ENCODE results near the gene HIBADH. TPM values are rescaled to one million over a fixed set of nuclear protein-coding genes. Genes with fewer than 3 reads are reported as not detected.

The HIBADH gene
- total and polyA plus RNA-seq, 10 donors, result 12.4 to 38.6 (median 22.6) TPM

DNA sequence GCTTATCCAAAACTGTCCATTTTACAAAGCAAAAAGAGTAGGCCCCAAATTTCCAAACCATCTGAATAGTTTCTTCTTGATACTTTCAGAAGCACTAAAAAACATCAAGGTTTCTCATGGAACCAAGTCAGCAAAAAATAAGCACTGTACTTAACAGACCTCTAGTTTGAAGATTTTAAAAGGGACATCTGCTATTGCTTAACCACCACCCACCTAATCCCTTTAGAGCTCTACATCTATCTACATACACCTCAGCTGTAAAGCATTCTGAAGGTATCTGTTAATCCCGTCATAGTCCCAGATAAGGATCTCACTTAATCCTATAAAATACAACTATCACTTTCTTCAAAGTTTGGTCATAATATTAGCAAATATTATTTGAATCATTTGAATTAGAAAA lies 72.3 kb downstream of the HIBADH start:
- TF ChIP-seq POLR2A (IDR thresholded peaks at IDR 0.05) (no peak), POLR2AphosphoS5 (IDR thresholded peaks at IDR 0.05) (no peak)
- TF ChIP-seq, protein P1, sequence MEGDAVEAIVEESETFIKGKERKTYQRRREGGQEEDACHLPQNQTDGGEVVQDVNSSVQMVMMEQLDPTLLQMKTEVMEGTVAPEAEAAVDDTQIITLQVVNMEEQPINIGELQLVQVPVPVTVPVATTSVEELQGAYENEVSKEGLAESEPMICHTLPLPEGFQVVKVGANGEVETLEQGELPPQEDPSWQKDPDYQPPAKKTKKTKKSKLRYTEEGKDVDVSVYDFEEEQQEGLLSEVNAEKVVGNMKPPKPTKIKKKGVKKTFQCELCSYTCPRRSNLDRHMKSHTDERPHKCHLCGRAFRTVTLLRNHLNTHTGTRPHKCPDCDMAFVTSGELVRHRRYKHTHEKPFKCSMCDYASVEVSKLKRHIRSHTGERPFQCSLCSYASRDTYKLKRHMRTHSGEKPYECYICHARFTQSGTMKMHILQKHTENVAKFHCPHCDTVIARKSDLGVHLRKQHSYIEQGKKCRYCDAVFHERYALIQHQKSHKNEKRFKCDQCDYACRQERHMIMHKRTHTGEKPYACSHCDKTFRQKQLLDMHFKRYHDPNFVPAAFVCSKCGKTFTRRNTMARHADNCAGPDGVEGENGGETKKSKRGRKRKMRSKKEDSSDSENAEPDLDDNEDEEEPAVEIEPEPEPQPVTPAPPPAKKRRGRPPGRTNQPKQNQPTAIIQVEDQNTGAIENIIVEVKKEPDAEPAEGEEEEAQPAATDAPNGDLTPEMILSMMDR (IDR thresholded peaks at IDR 0.05 in 8 of 11, conservative IDR thresholded peaks at IDR 0.05 in 3 of 11), result no peak
- Histone ChIP-seq H3K9me3 (no peaks in the 10 kb centered on the region), H3K4me1 (peaks cover 0 to 13% (median 0%) of the 10 kb centered on the region in 6 donors), H3K27me3 (replicated peaks in 1 of 7) (no peaks in the 10 kb centered on the region), H3K36me3 (no peaks in the 10 kb centered on the region), H3K27ac (no peak overlapping the region), H3K4me3 (no peak overlapping the region)
- DNase-seq, result no peak
- 0 to 77% (median 0%) methylated on average over 1 of the region's 1 CpG for WGBS, 5 donors
- intact Hi-C loops (cut with DNase I; ENCODE audit: low total_unique reads), result no loop called here

DNA sequence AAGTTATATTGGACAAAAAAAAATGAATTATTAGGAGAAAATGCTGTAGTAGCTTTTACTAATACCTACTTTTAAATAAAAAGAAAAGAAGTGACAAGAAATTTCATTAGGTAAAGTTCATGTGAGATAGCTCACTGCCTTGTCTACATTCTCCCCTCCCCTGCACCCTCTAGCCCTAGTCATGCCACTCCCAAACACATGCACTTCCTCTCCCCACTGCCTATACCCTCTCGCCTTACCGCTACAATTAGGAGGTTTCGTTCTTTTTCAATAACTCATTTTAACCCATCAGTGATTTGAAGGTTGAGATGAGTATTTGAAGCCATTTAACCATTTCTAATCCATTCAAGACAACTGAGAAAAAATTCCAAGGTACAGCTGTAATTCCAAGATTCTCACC lies 75.3 kb downstream of the HIBADH start:
- no peak for DNase-seq
- no peaks in the 10 kb centered on the region for H3K36me3 ChIP-seq
- TF ChIP-seq POLR2AphosphoS5 (IDR thresholded peaks at IDR 0.05) (no peak), POLR2A (IDR thresholded peaks at IDR 0.05) (no peak)
- TF ChIP-seq, protein P1 (IDR thresholded peaks at IDR 0.05 in 8 of 11, conservative IDR thresholded peaks at IDR 0.05 in 3 of 11), result no peak
- H3K4me3 ChIP-seq, result no peak overlapping the region
- no peaks in the 10 kb centered on the region for H3K9me3 ChIP-seq
- intact Hi-C loops (cut with DNase I; ENCODE audit: low total_unique reads), result no loop called here
- H3K4me1 ChIP-seq, result peaks cover 0 to 13% (median 0%) of the 10 kb centered on the region in 6 donors
- H3K27me3 ChIP-seq (replicated peaks in 1 of 7), result no peaks in the 10 kb centered on the region
- H3K27ac ChIP-seq, result no peak overlapping the region
- WGBS, 5 donors, result 77 to 88% (median 84%) methylated on average over 3 of the region's 3 CpGs

DNA sequence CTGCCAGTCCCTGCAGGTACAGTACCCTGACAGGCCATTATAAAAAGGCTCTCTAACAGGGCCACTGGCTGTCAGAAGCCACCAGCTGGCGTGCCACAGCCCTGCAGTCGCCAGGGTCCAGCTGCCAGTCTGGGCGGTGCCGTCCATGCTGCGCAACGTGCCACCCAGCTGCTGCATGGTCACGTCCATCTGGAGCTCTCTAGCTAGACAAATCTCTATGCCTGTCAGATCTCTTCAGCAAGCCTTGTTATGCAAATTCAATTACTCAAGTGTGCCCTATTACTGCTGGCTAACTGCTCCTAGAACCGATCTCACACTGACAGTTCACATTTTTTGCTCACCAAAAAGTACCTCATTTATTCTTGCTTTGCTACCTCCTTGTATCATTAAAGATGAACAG lies 75.9 kb downstream of the HIBADH start:
- Histone ChIP-seq H3K36me3 (no peaks in the 10 kb centered on the region), H3K27me3 (replicated peaks in 1 of 7) (no peaks in the 10 kb centered on the region), H3K9me3 (no peaks in the 10 kb centered on the region), H3K4me3 (no peak overlapping the region), H3K4me1 (peaks cover 0 to 13% (median 0%) of the 10 kb centered on the region in 6 donors), H3K27ac (no peak overlapping the region)
- peak; percentile 78 for DNase-seq
- TF ChIP-seq, protein P1 (IDR thresholded peaks at IDR 0.05 in 8 of 11, conservative IDR thresholded peaks at IDR 0.05 in 3 of 11), result no peak
- peak in 2 of 3 donors; percentile 33 to 35 for TF ChIP-seq POLR2AphosphoS5 (IDR thresholded peaks at IDR 0.05)
- 65 to 80% (median 76%) methylated on average over 5 to 8 of the region's 8 CpGs for whole genome bisulfite sequencing, 5 donors
- intact Hi-C loops (cut with DNase I; ENCODE audit: low total_unique reads), result no loop called here

DNA sequence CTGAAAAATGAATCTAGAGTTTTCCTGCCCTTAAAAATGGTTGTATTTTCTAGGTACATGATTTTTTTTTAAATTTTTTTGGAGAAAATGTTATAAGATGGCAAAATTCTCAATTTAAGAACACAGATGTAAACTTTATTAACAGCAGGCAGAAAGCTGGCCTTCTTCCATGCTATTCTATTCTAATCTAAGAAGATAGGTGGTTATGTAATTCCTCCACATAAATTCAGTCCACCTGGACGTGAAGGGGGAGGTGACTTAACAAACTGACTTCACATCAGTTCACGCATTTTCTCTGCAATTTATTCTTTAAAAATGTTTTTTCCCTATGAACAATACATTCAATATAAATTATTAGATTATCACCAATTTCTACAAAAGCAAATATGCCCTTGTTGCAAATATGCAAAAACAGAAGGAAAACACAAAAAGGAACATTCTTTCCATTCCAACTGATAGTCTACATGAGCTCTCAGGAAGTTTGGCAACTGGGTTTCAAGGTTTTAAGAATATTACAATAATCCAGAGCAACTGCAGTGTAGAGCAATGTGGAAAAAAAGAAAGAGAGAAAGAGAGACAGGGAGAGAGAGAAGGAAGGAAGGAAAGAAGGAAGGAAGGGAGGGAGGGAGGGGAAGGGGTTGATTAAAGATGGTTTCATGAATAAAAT lies 76.8 kb downstream of the HIBADH start:
- Histone ChIP-seq H3K27ac (no peak overlapping the region), H3K27me3 (replicated peaks in 1 of 7) (no peaks in the 10 kb centered on the region), H3K4me1 (peaks cover 0 to 13% (median 0%) of the 10 kb centered on the region in 6 donors), H3K4me3 (no peak overlapping the region), H3K9me3 (no peaks in the 10 kb centered on the region), H3K36me3 (no peaks in the 10 kb centered on the region)
- WGBS, 5 donors, result 39 to 82% (median 47%) methylated on average over 2 of the region's 2 CpGs
- intact Hi-C loops (cut with DNase I; ENCODE audit: low total_unique reads), result no loop called here
- no peak for DNase-seq
- TF ChIP-seq, protein P1 (IDR thresholded peaks at IDR 0.05 in 8 of 11, conservative IDR thresholded peaks at IDR 0.05 in 3 of 11), result no peak
- no peak for TF ChIP-seq POLR2AphosphoS5 (IDR thresholded peaks at IDR 0.05)
- no peak for TF ChIP-seq POLR2A (IDR thresholded peaks at IDR 0.05)
